Kidney (tissue), 14 donors: ENCODE data around the gene KCNQ1. TPM values are rescaled to one million over a fixed set of nuclear protein-coding genes. Genes with fewer than 3 reads are reported as not detected.

Experiments used
- DNase-seq, 5 donors: peaks; one replicate each; pipeline ENCODE4 v3.0.0-alpha.2; 2013 to 2020
- FAIRE-seq: peaks from 2 replicates; lab custom pipeline; 2012; peaks lifted over from hg19 to GRCh38; lab: Jason Lieb, UNC
- H3K27ac ChIP-seq, 2 donors: one replicate each; pipeline ENCODE4 v1.7.0; 2013; ENCODE audit warnings: low read depth in 2 of 2, low read length in 2 of 2, inconsistent platforms in 1 of 2
- H3K27me3 ChIP-seq: one replicate; pipeline ENCODE4 v1.7.1; 2013; ENCODE audit warnings: low read length, inconsistent platforms; ENCODE audit not compliant: control insufficient read depth, insufficient read depth
- H3K36me3 ChIP-seq, 3 donors: one replicate each; pipeline versions ENCODE4 v1.7.0 to v1.7.1; 2013; ENCODE audit warnings: low read length in 3 of 3, control low read depth in 1 of 3, inconsistent platforms in 1 of 3; ENCODE audit not compliant: insufficient read depth in 3 of 3, control insufficient read depth in 2 of 3
- H3K4me1 ChIP-seq, 3 donors: one replicate each; pipeline versions ENCODE4 v1.7.0 to v1.7.1; 2013; ENCODE audit warnings: low read length in 3 of 3, inconsistent platforms in 1 of 3, low read depth in 1 of 3; ENCODE audit not compliant: control insufficient read depth in 2 of 3, insufficient read depth in 2 of 3
- H3K4me3 ChIP-seq, 3 donors: one replicate each; pipeline versions ENCODE4 v1.7.0 to v1.8.1; 2013; ENCODE audit warnings: low read length in 3 of 3, control low read depth in 1 of 3, inconsistent platforms in 1 of 3
- H3K9ac ChIP-seq, 3 donors: one replicate each; pipeline versions ENCODE4 v1.7.0 to v1.7.1; 2013; ENCODE audit warnings: low read length in 3 of 3, control low read depth in 1 of 3, inconsistent platforms in 1 of 3
- H3K9me3 ChIP-seq, 3 donors: one replicate each; pipeline versions ENCODE4 v1.7.0 to v1.7.1; 2013; ENCODE audit warnings: low read length in 3 of 3, control low read depth in 1 of 3, inconsistent platforms in 1 of 3; ENCODE audit not compliant: control insufficient read depth in 2 of 3, insufficient read depth in 1 of 3
- intact Hi-C: fragments of 100-400 bp; cut with DNase I; formaldehyde crosslinking; loops from one replicate; pipeline ENCODE4 v1.11.1; 2022
- polyA plus RNA-seq: library from polyadenylated mRNA; stranded (reverse); fragments of 350-450 nt; fragmentation: Illumina TruSeq; extraction: RNeasy Lipid Tissue Mini Kit (QIAGEN cat#74804); gene quantifications from one replicate; pipeline ENCODE4 v1.2.3, GENCODE V29; 2014; ENCODE audit warnings: low read depth, low replicate concordance; ENCODE audit not compliant: insufficient read depth
- total RNA-seq: library from RNA; stranded (reverse); fragmentation: NEBNext Ultra II Directional; extraction: Animal tissue kit (Norgen Biotek cat#: 25700); gene quantifications from one replicate; pipeline ENCODE4 v1.2.1, GENCODE V29; 2021
- TF ChIP-seq, protein P1 (sequence below): IDR thresholded peaks from 3 replicates; pipeline ENCODE4 v1.5.1; 2012; ENCODE audit warnings: mild to moderate bottlenecking, moderate library complexity, borderline replicate concordance; ENCODE audit not compliant: insufficient read depth; ENCODE audit errors: extremely low read depth
- donor health status: control.
- donor health status: control.
- donor health status: control.
- donor health status: control.
- donor health status: control.
- donor health status: DM: yes; HTN: yes; CAD: no.
- donor health status: Normal renal cell carcinoma (clear cell type).

Gene KCNQ1
- total and polyA plus RNA-seq, 2 donors from 2014 or later, result 45.5 to 49.4 TPM

DNA sequence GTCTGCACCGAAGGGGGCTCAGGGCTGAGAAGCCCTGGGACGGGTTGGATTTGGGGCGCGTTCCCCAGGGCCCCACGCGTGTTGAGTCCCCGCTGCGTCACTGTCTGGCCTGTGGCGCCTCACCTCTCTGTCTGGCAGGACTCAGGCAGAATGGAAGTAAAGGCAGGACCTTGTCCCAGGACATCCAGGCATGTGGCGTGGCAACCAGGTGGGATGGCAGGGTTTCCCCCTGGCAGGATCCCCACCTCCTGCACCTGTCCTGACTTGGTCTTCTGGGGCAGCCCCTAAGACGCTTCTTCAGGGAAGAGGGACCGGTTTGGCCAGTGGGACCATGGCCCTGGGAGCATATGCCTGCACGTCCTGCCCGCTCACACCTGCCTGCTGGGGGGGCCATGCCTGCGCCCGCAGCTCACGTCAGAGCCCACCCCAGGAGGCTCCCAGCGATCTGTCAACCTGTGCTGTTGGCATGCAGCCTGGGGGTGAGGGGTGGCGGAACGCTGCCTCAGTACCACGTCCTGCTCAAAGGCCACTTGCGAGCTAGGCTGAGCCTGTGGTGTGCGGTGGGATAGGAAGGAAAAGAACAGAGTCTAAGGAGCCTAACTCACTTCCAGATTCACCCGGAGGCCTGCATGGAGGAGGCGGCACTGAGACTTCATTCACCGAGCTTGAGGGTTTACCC lies 72.7 kb downstream of the KCNQ1 start:
- DNase-seq (peak in 3 of 5 donors; percentile 6 to 57 (median 26)), FAIRE-seq (no peak)
- Histone ChIP-seq H3K27me3 (no peaks in the 10 kb centered on the region), H3K9ac (no peak overlapping the region), H3K9me3 (no peaks in the 10 kb centered on the region), H3K36me3 (no peaks in the 10 kb centered on the region), H3K4me1 (peaks cover 0 to 7% (median 0%) of the 10 kb centered on the region in 3 donors), H3K27ac (no peak overlapping the region), H3K4me3 (no peak overlapping the region)
- intact Hi-C loops, result no loop called here
- TF ChIP-seq, protein P1, sequence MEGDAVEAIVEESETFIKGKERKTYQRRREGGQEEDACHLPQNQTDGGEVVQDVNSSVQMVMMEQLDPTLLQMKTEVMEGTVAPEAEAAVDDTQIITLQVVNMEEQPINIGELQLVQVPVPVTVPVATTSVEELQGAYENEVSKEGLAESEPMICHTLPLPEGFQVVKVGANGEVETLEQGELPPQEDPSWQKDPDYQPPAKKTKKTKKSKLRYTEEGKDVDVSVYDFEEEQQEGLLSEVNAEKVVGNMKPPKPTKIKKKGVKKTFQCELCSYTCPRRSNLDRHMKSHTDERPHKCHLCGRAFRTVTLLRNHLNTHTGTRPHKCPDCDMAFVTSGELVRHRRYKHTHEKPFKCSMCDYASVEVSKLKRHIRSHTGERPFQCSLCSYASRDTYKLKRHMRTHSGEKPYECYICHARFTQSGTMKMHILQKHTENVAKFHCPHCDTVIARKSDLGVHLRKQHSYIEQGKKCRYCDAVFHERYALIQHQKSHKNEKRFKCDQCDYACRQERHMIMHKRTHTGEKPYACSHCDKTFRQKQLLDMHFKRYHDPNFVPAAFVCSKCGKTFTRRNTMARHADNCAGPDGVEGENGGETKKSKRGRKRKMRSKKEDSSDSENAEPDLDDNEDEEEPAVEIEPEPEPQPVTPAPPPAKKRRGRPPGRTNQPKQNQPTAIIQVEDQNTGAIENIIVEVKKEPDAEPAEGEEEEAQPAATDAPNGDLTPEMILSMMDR, result no peak

DNA sequence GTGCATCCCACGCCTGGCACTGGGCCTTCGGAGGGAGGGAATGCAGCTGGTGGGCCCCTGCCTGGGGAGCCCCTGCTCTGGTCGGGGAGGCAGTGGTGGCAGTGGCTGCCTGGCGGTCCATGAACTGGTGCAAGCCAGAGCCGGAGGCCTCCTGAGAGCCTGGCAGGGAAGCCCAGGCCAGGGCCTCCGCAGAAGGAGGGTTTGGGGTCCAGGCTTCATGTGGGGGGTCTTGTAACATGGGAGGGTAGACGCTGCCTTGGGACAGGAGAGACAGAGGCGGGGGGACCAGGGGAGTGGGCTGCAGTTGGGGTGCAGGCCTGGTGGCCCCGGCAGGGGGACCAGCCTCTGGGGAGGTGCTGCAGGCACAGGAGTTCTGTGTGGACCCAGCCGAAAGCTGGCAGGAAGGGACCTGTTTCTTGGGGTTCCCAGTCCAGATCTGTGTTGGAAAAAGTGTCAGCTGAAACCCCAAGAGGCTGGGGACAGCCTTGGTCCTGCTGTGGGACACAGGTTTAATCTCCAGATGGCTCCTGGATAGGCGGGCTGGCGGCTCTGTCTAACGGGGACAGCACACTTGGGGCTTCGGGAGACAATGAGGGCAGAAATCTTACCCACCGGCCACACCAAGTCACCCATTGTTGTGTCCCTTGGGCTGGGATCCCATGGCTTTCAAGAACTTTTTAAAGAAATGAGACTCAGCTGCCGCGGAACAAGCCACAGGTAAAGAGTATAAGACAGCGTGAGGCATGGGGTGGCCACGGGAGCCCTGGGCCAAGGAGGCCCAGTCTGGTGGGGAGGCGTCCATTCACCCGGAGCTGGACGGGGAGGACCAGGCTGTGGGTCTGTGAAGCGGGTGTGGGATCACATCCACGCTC lies 73.5 kb downstream of the KCNQ1 start:
- no peak for FAIRE-seq
- Histone ChIP-seq H3K9me3 (no peaks in the 10 kb centered on the region), H3K4me3 (no peak overlapping the region), H3K27me3 (no peaks in the 10 kb centered on the region), H3K9ac (no peak overlapping the region), H3K36me3 (no peaks in the 10 kb centered on the region), H3K4me1 (peaks cover 0 to 7% (median 0%) of the 10 kb centered on the region in 3 donors), H3K27ac (no peak overlapping the region)
- intact Hi-C loops, result no loop called here
- peak in 3 of 5 donors; percentile 4 to 45 (median 24) for DNase-seq
- TF ChIP-seq, protein P1, result no peak

DNA sequence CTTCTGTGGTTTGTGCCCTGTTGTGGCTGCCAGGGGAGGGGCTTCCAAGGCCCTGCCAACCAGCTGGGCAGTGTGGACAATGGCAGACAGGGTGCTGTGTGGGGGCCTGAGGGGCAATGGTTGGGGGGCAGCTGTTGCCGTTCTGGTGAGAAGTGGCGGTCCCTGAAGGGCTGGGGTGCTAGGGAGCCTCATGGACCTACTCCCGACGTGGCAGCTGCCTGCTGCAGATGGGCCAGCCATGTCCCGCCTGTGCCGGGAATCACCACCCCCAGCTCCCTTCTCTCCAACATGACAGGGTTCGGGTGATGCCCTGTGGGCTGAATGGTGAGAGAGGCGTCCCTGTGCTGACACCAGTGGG lies 74.2 kb downstream of the KCNQ1 start:
- peak in 3 of 5 donors; percentile 4 to 59 (median 22) for DNase-seq
- intact Hi-C loops, result no loop called here

More for the DNA sequence above, 74.2 kb downstream of the KCNQ1 start:
- H3K36me3 ChIP-seq, result no peaks in the 10 kb centered on the region
- no peaks in the 10 kb centered on the region for H3K9me3 ChIP-seq
- H3K4me1 ChIP-seq, result peaks cover 0 to 7% (median 0%) of the 10 kb centered on the region in 3 donors
- TF ChIP-seq, protein P1, result no peak
- no peak overlapping the region for H3K27ac ChIP-seq
- H3K27me3 ChIP-seq, result no peaks in the 10 kb centered on the region
- FAIRE-seq, result no peak
- no peak overlapping the region for H3K4me3 ChIP-seq
- H3K9ac ChIP-seq, result no peak overlapping the region
